Caco-2 (cell line): ENCODE results near the gene TMEM200A. TPM values are rescaled to one million over a fixed set of nuclear protein-coding genes. Genes with fewer than 3 reads are reported as not detected.

Experiments used
- BruUV-seq: library from RNA; stranded (reverse); fragments of 400-500 nt; replicated peaks from 2 replicates; lab custom pipeline; 2021; lab: Mats Ljungman, UMichigan
- CTCF ChIA-PET: fragments of 300-600 bp; sonication (Branson Sonifier 250); formaldehyde crosslinking; loops from one replicate; lab custom pipeline; 2022; ENCODE audit warnings: antibody characterized with exemption; lab: Charles Lee
- POLR2A ChIA-PET: fragments of 300-600 bp; sonication (Branson Sonifier 250); formaldehyde crosslinking; loops from one replicate; lab custom pipeline; 2022; ENCODE audit warnings: antibody characterized with exemption; lab: Charles Lee
- DNase-seq, 2 experiments: peaks; one replicate each; pipeline versions ENCODE4 v3.0.0 to v3.0.0-alpha.2; 2020 to 2022
- H3K27me3 ChIP-seq: replicated peaks from 2 replicates; pipeline ENCODE4 v1.6.0; 2011; ENCODE audit warnings: low read length; ENCODE audit not compliant: control insufficient read depth, insufficient read depth
- H3K36me3 ChIP-seq: 2 replicates; pipeline ENCODE4 v1.5.1; 2011; ENCODE audit warnings: low read length; ENCODE audit not compliant: control insufficient read depth, insufficient read depth
- H3K4me1 ChIP-seq: fragments of 250-450 bp; sonication (Bioruptor Pico); 2 replicates; pipeline ENCODE4 v1.5.1; 2020; ENCODE audit warnings: mild to moderate bottlenecking
- H3K4me3 ChIP-seq: 2 replicates; pipeline ENCODE4 v1.5.1; 2011; ENCODE audit warnings: low read depth, mild to moderate bottlenecking, control low read depth, low read length
- H3K9me3 ChIP-seq: fragments of 250-450 bp; sonication (Bioruptor Pico); 2 replicates; pipeline ENCODE4 v1.5.1; 2020; ENCODE audit warnings: mild to moderate bottlenecking, moderate library complexity
- H3K27ac Mint-ChIP-seq: one replicate; pipeline ENCODE4 v1.8.0; 2022; ENCODE audit warnings: mixed read lengths; ENCODE audit not compliant: unreplicated experiment
- H3K27me3 Mint-ChIP-seq: one replicate; pipeline ENCODE4 v1.8.0; 2022; ENCODE audit warnings: mixed read lengths; ENCODE audit not compliant: insufficient read depth, unreplicated experiment
- H3K36me3 Mint-ChIP-seq: one replicate; pipeline ENCODE4 v1.8.0; 2022; ENCODE audit warnings: mild to moderate bottlenecking, mixed read lengths; ENCODE audit not compliant: insufficient read depth, unreplicated experiment
- H3K4me1 Mint-ChIP-seq: one replicate; pipeline ENCODE4 v1.8.0; 2022; ENCODE audit warnings: low read depth, mixed read lengths; ENCODE audit not compliant: unreplicated experiment
- H3K4me3 Mint-ChIP-seq: one replicate; pipeline ENCODE4 v1.8.0; 2022; ENCODE audit warnings: mild to moderate bottlenecking, moderate library complexity, mixed read lengths; ENCODE audit not compliant: unreplicated experiment
- H3K9me3 Mint-ChIP-seq: one replicate; pipeline ENCODE4 v1.8.0; 2022; ENCODE audit warnings: mixed read lengths; ENCODE audit not compliant: unreplicated experiment
- CTCF ChIP-seq, 2 experiments: fragments of 200-600 bp in 1 of 2; IDR thresholded peaks; 1 replicate in 1 of 2; 2 replicates in 1 of 2; pipeline versions ENCODE4 v1.5.1 to v1.8.0; 2011 to 2022; ENCODE audit warnings: antibody characterized with exemption in 1 of 2, control low read depth in 1 of 2, inconsistent platforms in 1 of 2, low read depth in 1 of 2, low read length in 1 of 2, mild to moderate bottlenecking in 1 of 2, moderate library complexity in 1 of 2; ENCODE audit not compliant: insufficient read depth in 1 of 2, severe bottlenecking in 1 of 2, unreplicated experiment in 1 of 2
- intact Hi-C: fragments of 100-400 bp; cut with micrococcal nuclease; formaldehyde crosslinking; loops from one replicate; pipeline ENCODE4 v1.10.0; 2022; ENCODE audit not compliant: unreplicated experiment
- total RNA-seq: library from RNA; stranded (reverse); gene quantifications from 2 replicates; pipeline ENCODE4 v1.2.3, GENCODE V29; 2022

Gene TMEM200A
- total RNA-seq, 1 experiment from 2014 or later, result 16.3 TPM

DNA sequence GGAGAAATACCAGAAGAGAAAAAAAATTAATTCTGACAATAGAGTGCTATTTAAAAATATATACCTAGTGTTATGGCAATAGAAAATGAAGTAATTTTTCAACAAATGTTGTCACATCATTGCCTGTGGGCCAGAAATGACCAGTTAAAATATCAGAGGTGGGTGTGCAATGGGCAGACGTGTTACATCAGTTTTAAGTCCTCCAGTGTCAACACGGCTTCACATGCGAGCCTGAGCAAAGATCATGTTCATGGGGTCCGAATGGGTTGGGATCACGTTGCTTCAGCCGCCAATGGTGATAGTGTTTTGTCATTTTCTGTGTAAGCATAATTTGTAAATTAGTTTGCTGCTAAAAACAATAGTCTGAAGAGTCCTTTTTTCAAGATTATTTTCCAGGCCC lies 27.5 kb downstream of the TMEM200A start:
- Histone ChIP-seq H3K9me3 (no peaks in the 10 kb centered on the region), H3K36me3 (no peaks in the 10 kb centered on the region), H3K4me1 (no peaks in the 10 kb centered on the region), H3K27me3 (no peaks in the 10 kb centered on the region), H3K4me3 (no peak overlapping the region)
- POLR2A ChIA-PET, result no interaction called here
- intact Hi-C loops, result no loop called here
- Mint-ChIP-seq H3K27me3 (no peaks in the 10 kb centered on the region), H3K4me1 (no peaks in the 10 kb centered on the region), H3K9me3 (no peaks in the 10 kb centered on the region), H3K27ac (no peak overlapping the region), H3K36me3 (no peaks in the 10 kb centered on the region), H3K4me3 (no peak overlapping the region)
- TF ChIP-seq CTCF (IDR thresholded peaks at IDR 0.05; ENCODE audit: insufficient read depth in 1 of 2, low read depth in 1 of 2, low read length in 1 of 2, severe bottlenecking in 1 of 2, unreplicated experiment in 1 of 2), result no peak
- DNase-seq, result no peak
- CTCF ChIA-PET, result no interaction called here
- no TSS peak for BruUV-seq

DNA sequence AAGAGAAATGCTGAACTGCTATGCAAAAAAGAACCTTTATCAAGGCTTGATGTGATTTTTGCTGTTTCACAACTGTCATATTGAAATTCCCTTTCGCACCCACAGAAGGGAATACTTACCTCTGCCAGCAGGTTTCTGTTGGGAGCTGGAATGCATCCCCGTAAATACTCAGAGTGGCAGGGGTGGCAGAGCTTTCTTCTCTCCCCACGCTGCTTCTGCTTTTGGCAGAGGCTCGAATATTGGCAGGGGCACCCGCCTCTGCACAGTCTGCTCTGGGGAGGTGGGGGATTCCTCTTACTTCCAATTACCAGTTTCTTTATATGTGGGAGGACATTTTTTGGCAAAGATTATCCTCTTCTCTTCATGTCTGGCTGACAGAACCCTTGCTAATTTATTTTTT lies 28.4 kb downstream of the TMEM200A start:
- Mint-ChIP-seq H3K27ac (no peak overlapping the region), H3K27me3 (no peaks in the 10 kb centered on the region), H3K36me3 (no peaks in the 10 kb centered on the region), H3K4me3 (no peak overlapping the region), H3K4me1 (no peaks in the 10 kb centered on the region), H3K9me3 (no peaks in the 10 kb centered on the region)
- no peak for DNase-seq
- Histone ChIP-seq H3K27me3 (no peaks in the 10 kb centered on the region), H3K4me1 (no peaks in the 10 kb centered on the region), H3K36me3 (no peaks in the 10 kb centered on the region), H3K9me3 (no peaks in the 10 kb centered on the region), H3K4me3 (no peak overlapping the region)
- CTCF ChIA-PET, result no interaction called here
- intact Hi-C loops, result no loop called here
- no TSS peak for BruUV-seq
- no peak for TF ChIP-seq CTCF (IDR thresholded peaks at IDR 0.05; ENCODE audit: insufficient read depth in 1 of 2, low read depth in 1 of 2, low read length in 1 of 2, severe bottlenecking in 1 of 2, unreplicated experiment in 1 of 2)
- POLR2A ChIA-PET, result no interaction called here

GRCh38 chr6:130395164-130395563 lies 29.3 kb downstream of the TMEM200A start:
- CTCF ChIA-PET, result no interaction called here
- H3K27ac Mint-ChIP-seq, result no peak overlapping the region

More at GRCh38 chr6:130395164-130395563, 29.3 kb downstream of the TMEM200A start:
- Mint-ChIP-seq H3K27me3 (no peaks in the 10 kb centered on the region), H3K36me3 (no peaks in the 10 kb centered on the region), H3K4me3 (no peak overlapping the region), H3K4me1 (no peaks in the 10 kb centered on the region), H3K9me3 (peaks cover 9% of the 10 kb centered on the region)
- H3K36me3 ChIP-seq, result no peaks in the 10 kb centered on the region
- H3K4me3 ChIP-seq, result no peak overlapping the region
- H3K27me3 ChIP-seq, result no peaks in the 10 kb centered on the region
- no peak for DNase-seq
- no peak for TF ChIP-seq CTCF (IDR thresholded peaks at IDR 0.05; ENCODE audit: insufficient read depth in 1 of 2, low read depth in 1 of 2, low read length in 1 of 2, severe bottlenecking in 1 of 2, unreplicated experiment in 1 of 2)
- POLR2A ChIA-PET, result no interaction called here
- BruUV-seq, result no TSS peak
- no peaks in the 10 kb centered on the region for H3K9me3 ChIP-seq
- intact Hi-C loops, result no loop called here
- H3K4me1 ChIP-seq, result no peaks in the 10 kb centered on the region
